MM.1S (cell line): Measurements from ENCODE around the gene COBL.

Experiments
- DNase-seq: peaks from one replicate; pipeline ENCODE4 v3.0.0-alpha.2; 2015
- H2AFZ ChIP-seq: fragments of 300-600 bp; sonication (generic); 2 replicates; pipeline ENCODE4 v1.6.0; 2016; ENCODE audit warnings: antibody characterized with exemption, low read length
- H3F3A ChIP-seq: fragments of 300-600 bp; sonication (generic); 2 replicates; pipeline ENCODE4 v1.6.1; 2016; ENCODE audit warnings: mild to moderate bottlenecking, antibody characterized with exemption, low read length, moderate library complexity, mixed read lengths; ENCODE audit not compliant: insufficient read depth
- H3K27ac ChIP-seq: fragments of 300-600 bp; sonication (generic); 2 replicates; pipeline ENCODE4 v1.5.1; 2016; ENCODE audit warnings: mild to moderate bottlenecking, low read length
- H3K27me3 ChIP-seq: fragments of 300-600 bp; sonication (generic); replicated peaks from 2 replicates; pipeline ENCODE4 v1.6.0; 2016; ENCODE audit warnings: low read length; ENCODE audit not compliant: insufficient read depth
- H3K36me3 ChIP-seq: fragments of 300-600 bp; sonication (generic); replicated peaks from 2 replicates; pipeline ENCODE4 v1.6.1; 2016; ENCODE audit warnings: mild to moderate bottlenecking, low read length, mixed read lengths; ENCODE audit not compliant: insufficient read depth
- H3K4me1 ChIP-seq: fragments of 300-600 bp; sonication (generic); 2 replicates; pipeline ENCODE4 v1.6.1; 2016; ENCODE audit warnings: low read length, mixed read lengths
- H3K4me2 ChIP-seq: fragments of 300-600 bp; sonication (generic); 2 replicates; pipeline ENCODE4 v1.6.0; 2016; ENCODE audit warnings: low read depth, low read length
- H3K4me3 ChIP-seq: fragments of 300-600 bp; sonication (generic); 2 replicates; pipeline ENCODE4 v1.5.1; 2016; ENCODE audit warnings: low read length, mixed read lengths
- H3K79me2 ChIP-seq: fragments of 300-600 bp; sonication (generic); 2 replicates; pipeline ENCODE4 v1.6.1; 2016; ENCODE audit warnings: mixed run types, low read length, mixed read lengths
- H3K9ac ChIP-seq: fragments of 300-600 bp; sonication (generic); 2 replicates; pipeline ENCODE4 v1.6.1; 2016; ENCODE audit warnings: low read length, mixed read lengths
- H3K9me2 ChIP-seq: fragments of 300-600 bp; sonication (generic); replicated peaks from 2 replicates; pipeline ENCODE4 v1.6.1; 2016; ENCODE audit warnings: mild to moderate bottlenecking, low read length, mixed read lengths; ENCODE audit not compliant: insufficient read depth
- H3K9me3 ChIP-seq: fragments of 300-600 bp; sonication (generic); replicated peaks from 2 replicates; pipeline ENCODE4 v1.6.1; 2016; ENCODE audit warnings: mild to moderate bottlenecking, low read length, mixed read lengths; ENCODE audit not compliant: insufficient read depth
- H4K20me1 ChIP-seq: fragments of 300-600 bp; sonication (generic); 2 replicates; pipeline ENCODE4 v1.6.1; 2016; ENCODE audit warnings: mild to moderate bottlenecking, low read length, moderate library complexity, mixed read lengths; ENCODE audit not compliant: insufficient read depth
- CTCF ChIP-seq: fragments of 300-600 bp; sonication (generic); IDR thresholded peaks from 2 replicates; pipeline ENCODE4 v1.5.1; 2016; ENCODE audit warnings: antibody characterized with exemption, low read length, mixed read lengths
- EZH2 ChIP-seq: fragments of 300-600 bp; sonication (generic); optimal IDR thresholded peaks from 2 replicates; pipeline ENCODE3; 2017; ENCODE audit warnings: low read depth, mild to moderate bottlenecking, antibody characterized with exemption, low read length, mixed read lengths
- EZH2phosphoT487 ChIP-seq: fragments of 300-600 bp; sonication (generic); IDR thresholded peaks from 2 replicates; pipeline ENCODE4 v1.6.1; 2018; ENCODE audit warnings: antibody characterized with exemption, low read length

The COBL gene

GRCh38 chr7:51104278-51104677 is 212.3 kb downstream of the COBL start:
- Histone ChIP-seq H3K9me3 (no peaks in the 10 kb centered on the region), H3K36me3 (no peaks in the 10 kb centered on the region), H3K27me3 (no peaks in the 10 kb centered on the region), H3K4me2 (no peak overlapping the region), H3K79me2 (no peaks in the 10 kb centered on the region), H3K9me2 (no peaks in the 10 kb centered on the region), H3K27ac (no peak overlapping the region), H3F3A (no peaks in the 10 kb centered on the region), H2AFZ (no peak overlapping the region), H3K4me1 (no peaks in the 10 kb centered on the region), H3K9ac (no peak overlapping the region), H3K4me3 (no peak overlapping the region), H4K20me1 (no peaks in the 10 kb centered on the region)
- DNase-seq: no peak
- TF ChIP-seq EZH2 (no peak), CTCF (no peak), EZH2phosphoT487 (no peak)

- Histone ChIP-seq H3K4me3 (no peak overlapping the region), H3K36me3 (no peaks in the 10 kb centered on the region), H3K9me3 (no peaks in the 10 kb centered on the region), H2AFZ (no peak overlapping the region), H3K27ac (no peak overlapping the region), H3F3A (no peaks in the 10 kb centered on the region), H3K27me3 (no peaks in the 10 kb centered on the region), H3K4me2 (no peak overlapping the region), H3K4me1 (no peaks in the 10 kb centered on the region), H3K9ac (no peak overlapping the region), H3K9me2 (no peaks in the 10 kb centered on the region), H4K20me1 (no peaks in the 10 kb centered on the region), H3K79me2 (no peaks in the 10 kb centered on the region)
- no peak for DNase-seq
- no peak for TF ChIP-seq CTCF
- no peak for TF ChIP-seq EZH2
- no peak for TF ChIP-seq EZH2phosphoT487
These were observed 212.9 kb downstream of the COBL start for GRCh38 chr7:51103718-51104117.

- Histone ChIP-seq H3K9me3 (no peaks in the 10 kb centered on the region), H4K20me1 (no peaks in the 10 kb centered on the region), H3K4me2 (no peak overlapping the region), H3K27me3 (no peaks in the 10 kb centered on the region), H3K9me2 (no peaks in the 10 kb centered on the region), H3K9ac (no peak overlapping the region), H3K27ac (no peak overlapping the region), H3K4me3 (no peak overlapping the region), H2AFZ (no peak overlapping the region), H3K36me3 (no peaks in the 10 kb centered on the region), H3K79me2 (no peaks in the 10 kb centered on the region), H3K4me1 (no peaks in the 10 kb centered on the region), H3F3A (no peaks in the 10 kb centered on the region)
- no peak for DNase-seq
- TF ChIP-seq EZH2 (no peak), EZH2phosphoT487 (no peak), CTCF (no peak)
These were observed 213.8 kb downstream of the COBL start for GRCh38 chr7:51102828-51103227.
